RKO (cell line): ENCODE measurements around the gene SPN.
A peak's percentile ranks its signal among the peaks of the same experiment; 100 is the strongest.
"Not testable (repeated sequence)": the region's sequence is repeated elsewhere in the genome, so short reads cannot be mapped to it uniquely, and the experiment has no call there.

Source experiments
- DNase-seq: peaks from one replicate; pipeline ENCODE4 v3.0.0-alpha.2; 2016; ENCODE audit warnings: low spot score

The SPN gene

DNA sequence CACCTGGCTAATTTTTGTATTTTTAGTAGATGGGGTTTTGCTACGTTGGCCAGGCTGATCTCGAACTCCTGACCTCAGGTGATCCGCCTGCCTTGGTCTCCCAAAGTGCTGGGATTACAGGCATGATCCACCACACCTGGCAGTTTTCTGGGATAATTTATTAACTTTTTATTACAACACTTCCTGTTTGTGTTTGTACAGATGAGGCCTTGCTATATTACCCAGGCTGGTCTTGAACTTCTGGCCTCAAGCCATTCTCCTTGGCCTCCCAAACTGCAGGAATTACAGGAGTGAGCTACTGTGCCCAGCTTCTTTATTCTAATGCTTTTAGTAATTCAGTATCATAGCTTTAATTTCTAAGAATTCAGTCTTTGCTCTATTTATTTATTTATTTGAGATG lies 16.1 kb upstream of the SPN start:
- no peak for DNase-seq

DNA sequence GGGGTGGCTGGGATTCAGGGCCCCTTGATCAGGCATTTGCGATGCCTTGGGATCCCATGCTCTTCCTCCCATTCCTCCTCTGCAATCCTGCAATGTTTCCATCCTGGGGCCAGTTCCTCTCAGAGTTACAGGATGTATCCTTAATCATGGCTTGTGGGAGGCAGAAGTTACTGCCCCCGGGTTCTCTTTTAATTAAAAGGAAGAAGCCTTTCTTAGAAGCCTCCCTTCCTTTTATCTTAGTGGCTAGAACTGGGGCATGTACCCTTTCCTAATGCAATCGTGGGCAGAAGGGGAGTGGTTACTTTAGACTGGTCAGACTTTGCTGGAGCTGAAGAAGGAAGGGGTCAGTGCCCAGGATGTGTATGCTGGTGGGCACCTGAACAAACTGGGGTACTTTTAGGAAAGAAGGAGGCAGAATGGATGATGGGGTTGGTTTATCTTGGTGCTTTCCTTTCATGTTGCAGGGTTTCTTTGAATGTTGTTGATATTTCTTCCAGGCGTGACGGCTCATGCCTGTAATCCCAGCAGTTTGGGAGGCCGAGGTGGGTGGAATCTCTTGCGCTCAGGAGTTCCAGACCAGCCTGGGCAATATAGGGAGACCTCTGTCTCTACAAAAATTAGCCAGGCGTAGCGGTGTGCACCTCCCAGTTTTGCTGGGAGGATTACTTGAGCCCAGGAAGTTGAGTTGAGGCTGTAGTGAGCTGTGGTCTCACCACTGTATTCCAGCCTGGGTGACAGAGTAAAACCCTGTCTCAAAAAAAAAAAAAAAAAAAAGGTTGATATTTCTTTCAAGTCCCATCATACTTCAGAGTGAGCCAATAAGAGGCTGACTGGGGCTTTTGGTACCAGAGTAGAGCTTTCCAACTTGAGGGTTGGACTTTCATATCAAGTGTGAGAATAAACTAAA lies 13.2 kb upstream of the SPN start:
- DNase-seq: no peak

DNA sequence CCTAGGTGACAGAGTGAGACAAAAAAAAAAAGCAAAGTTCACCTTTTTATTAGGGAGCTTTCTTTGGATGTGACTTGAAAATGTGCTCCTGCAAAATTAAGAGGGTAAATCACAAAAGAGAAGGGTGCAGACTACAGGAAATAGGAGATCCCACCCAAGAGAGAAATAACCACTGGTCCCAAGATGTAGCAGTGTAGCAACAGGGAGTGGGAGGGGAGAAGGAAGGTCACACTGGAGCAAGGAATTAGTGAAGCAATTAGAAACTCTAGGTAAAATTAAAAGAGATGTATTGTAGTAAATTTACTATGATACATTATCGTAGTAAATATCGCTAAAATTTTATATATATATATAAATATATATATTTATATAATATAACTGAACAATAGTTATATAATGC lies 12.3 kb upstream of the SPN start:
- no peak for DNase-seq

DNA sequence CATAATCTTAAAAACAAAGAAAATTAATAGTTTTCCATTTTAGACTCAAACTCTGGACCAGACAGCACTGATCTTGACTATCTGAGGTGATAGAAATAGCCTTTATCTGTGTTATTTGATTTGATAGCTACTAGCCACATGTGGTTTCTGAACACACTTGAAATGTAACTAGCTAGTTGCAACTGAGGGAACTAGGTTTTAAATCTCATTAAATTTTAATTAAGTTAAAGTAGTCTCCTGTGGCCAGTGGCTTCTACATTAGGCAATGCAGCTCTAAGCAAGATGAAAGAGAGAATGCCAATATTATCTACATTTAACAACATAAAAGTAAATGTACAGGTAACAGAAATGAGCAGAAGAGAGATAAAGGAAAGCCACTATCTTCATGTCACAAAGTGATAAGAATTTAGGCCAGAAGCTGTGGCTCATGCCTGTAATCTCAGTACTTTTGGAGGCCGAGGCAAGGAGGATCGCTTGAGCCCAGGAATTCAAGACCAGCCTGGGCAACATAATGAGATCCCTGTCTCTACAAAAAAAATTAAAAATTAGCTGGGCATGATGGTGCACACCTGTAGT lies 11.2 kb upstream of the SPN start:
- DNase-seq: no peak

DNA sequence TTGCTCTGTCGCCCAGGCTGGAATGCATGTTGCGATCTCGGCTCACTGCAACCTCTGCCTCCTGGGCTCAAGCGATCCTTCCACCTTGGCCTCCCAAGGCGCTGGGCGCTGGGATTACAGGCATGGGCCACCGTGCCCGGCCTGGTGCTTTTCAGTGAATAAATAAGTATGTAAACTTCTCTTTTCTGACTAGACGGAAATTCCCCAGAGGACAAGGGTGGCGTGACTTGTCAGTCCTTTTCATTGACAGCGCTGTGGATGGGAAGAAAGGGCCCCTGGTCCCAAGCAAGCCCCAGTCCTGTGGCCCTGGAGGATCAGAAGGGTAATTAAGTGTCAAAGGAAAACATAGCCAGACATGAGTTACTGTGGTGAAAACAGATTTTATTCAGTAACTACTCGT lies 9.6 kb upstream of the SPN start:
- no peak for DNase-seq

DNA sequence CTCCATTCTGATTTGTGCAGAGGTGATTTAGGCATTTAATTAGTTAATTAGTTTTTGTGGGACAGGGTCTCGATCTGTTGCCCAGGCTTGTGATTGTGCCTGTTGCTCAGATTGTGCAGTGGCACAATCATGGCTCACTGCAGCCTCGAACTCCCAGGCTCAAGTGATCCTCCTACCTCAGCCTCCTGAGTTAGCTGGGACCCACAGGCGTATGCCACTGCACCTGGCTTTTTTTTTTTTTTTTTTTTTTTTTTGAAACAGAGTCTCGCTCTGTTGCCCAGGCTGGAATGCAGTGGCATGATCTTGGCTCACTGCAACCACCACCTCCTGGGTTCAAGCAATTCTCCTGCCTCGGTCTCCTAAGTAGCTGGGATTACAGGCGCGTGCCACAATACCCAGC lies 9.2 kb upstream of the SPN start:
- not testable (repeated sequence) for DNase-seq

DNA sequence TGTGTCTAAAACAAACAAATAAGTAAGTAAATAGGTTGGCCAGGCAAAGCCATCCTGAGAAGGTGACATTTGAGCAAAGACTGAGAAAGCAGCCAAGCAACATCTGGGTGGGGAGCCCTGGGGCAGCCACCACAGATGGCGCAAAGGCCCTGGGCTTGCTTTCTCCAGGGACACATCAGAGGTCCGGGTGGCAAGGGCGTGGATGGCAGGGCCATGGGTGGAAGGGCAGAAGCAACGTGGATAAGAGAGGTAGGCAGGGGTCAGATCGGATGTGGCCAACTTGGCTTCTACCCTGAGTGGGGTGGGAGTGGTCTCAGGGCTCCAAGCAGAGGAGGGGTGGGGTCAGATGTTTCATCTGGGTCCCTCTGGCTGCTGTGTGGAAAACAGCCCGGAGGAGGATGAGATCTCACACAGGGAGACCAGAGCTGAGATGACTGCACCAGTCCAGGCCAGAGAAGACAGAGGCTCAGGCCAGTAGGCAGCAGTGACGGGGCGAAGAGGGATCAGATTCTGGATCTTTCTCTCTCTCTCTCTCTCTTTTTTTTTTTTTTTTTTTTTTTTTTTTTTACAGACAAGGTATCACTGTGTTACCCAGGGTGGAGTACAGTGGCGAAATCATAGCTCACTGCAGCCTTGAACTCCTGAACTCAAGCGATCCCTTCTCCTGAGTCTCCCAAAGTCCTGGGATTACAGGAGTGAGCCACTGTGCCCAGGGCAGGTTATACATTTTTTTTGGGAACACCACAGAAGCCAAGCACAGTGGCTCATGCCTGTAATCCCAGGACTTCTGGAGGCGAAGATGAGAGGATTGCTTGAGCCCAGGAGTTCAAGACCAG lies 6.1 kb upstream of the SPN start:
- DNase-seq: no peak

DNA sequence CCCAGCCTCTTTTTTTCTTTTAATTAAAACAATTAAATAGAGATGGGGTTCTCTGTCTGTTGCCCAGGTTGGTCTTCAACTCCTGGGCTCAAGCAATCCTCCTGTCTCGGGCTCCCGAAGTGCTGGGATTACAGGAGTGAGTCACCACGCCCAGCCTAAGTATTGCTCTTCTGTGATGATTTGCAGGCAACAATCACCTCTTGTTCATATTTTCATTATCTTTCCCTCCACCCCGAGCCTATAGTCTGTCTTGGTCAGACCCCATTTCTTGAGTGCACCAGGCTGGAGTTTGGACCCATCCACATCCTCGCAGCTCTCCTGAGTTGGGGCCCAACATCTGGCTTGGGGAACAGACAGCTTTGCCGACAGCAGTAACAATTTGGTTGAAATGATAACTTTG lies 4.3 kb upstream of the SPN start:
- no peak for DNase-seq

DNA sequence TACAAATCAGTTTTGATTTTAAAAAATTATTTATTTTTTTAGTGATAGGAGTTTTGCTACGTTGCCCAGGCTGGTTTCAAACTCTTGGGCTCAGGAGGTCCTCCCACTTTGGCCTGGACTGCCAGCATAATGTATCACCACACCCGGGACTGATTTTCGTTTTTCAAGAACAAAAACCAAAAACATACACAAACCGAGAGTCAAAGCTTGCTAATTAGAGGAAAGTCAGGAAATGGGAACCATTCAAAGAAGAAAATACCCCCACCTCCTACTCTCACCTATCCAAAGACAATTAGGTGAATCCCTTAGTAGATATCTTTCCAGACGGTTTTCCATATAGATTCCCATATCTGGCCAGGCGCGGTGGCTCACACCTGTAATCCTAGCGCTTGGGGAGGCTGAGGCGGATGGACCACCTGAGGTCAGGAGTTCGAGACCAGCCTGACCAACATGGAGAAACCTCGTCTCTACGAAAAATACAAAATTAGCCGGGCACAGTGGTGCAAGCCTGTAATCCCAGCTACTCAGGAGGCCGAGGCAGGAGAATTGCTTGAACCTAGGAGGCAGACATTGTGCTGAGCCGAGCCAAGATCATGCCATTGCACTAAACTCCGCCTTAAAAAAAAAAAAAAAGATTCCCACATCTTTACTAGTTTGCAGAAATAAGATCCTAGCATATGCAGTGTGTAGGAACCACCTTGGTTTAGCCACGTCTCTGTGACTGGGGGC lies 883 bp upstream of the SPN start:
- no peak for DNase-seq

DNA sequence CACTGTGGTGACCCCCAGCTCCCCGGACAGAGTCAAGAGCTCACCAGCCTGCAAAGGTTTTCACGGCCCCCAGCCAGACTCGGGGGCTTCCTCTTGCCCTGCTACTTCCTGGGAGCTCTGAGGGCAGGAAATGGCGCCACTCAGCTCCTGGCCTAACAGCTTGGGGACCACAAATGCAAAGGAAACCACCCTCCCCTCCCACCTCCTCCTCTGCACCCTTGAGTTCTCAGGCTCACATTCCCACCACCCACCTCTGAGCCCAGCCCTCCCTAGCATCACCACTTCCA lies 375 bp upstream of the SPN start:
- no peak for DNase-seq

DNA sequence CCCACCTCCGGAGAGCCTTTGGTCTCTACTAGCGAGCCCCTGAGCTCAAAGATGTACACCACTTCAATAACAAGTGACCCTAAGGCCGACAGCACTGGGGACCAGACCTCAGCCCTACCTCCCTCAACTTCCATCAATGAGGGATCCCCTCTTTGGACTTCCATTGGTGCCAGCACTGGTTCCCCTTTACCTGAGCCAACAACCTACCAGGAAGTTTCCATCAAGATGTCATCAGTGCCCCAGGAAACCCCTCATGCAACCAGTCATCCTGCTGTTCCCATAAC lies 702 bp downstream of the SPN start:
- DNase-seq: no peak

DNA sequence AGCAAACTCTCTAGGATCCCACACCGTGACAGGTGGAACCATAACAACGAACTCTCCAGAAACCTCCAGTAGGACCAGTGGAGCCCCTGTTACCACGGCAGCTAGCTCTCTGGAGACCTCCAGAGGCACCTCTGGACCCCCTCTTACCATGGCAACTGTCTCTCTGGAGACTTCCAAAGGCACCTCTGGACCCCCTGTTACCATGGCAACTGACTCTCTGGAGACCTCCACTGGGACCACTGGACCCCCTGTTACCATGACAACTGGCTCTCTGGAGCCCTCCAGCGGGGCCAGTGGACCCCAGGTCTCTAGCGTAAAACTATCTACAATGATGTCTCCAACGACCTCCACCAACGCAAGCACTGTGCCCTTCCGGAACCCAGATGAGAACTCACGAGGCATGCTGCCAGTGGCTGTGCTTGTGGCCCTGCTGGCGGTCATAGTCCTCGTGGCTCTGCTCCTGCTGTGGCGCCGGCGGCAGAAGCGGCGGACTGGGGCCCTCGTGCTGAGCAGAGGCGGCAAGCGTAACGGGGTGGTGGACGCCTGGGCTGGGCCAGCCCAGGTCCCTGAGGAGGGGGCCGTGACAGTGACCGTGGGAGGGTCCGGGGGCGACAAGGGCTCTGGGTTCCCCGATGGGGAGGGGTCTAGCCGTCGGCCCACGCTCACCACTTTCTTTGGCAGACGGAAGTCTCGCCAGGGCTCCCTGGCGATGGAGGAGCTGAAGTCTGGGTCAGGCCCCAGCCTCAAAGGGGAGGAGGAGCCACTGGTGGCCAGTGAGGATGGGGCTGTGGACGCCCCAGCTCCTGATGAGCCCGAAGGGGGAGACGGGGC lies 1.3 kb downstream of the SPN start:
- no peak for DNase-seq

DNA sequence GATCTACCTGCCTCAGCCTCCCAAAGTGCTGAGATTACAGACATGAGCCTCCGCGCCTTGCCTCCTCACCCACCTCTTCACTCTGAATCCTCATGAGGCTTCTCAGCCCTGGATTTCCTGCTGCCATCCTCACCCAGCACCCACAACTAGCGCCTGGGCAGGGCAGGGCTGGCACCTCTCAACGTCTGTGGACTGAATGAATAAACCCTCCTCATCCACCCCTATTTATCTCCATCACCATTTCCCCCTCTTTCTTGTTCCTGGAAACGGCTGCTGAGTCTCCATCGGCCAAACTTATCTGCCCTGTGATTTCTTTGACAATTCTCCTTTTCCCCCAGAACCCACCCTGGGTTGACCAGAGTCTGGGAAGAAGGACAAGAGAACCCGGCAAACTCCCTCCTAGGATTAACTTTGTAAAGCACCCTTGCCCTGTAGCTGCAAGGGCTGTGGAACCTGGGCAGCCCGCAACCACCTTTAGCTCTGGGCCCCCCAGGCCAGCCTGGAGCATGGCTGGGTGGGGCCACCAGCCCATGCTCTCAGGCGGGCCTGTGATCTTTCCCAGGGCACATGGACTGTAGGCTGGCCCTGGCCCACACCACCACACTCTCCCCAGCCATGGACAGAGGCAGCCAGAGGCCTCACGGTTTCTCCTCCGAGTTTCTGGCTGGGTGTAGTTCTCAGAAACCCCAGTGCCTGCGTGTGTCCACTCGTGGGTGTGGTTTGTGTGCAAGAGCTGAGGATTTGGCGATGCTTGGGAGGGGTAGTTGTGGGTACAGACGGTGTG lies 2.4 kb downstream of the SPN start:
- no peak for DNase-seq

DNA sequence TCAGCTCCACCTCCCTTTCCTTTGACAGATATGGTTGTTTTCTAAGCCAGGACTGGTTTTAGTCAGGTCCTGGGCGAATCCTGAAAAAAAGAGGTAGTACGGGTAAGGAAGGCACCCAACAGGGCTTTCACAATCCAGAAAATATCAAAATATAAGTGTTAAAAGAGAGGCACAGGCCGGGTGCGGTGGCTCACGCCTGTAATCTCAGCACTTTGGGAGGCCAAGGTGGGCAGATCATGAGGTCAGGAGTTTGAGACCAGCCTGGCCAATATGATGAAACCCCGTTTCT lies 4.2 kb downstream of the SPN start:
- DNase-seq: not testable (repeated sequence)

DNA sequence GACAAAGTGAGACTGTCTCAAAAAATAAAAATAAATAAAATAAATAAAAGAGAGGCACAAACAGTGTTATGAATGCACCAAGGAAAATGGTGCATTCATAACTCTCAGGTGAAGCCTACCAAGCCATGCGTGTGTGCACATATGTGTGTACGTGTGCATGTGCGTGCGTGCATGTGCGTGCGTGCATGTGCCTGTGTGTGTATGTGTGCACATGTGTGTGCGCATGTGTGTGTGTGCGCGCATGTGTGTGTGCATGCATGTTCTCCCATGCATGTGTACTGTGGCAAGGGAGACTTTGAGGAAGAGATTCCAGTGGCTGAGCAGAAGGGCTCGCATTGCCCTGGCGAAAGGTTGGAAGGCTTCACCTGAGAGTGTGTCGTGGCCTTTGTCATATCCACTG lies 4.7 kb downstream of the SPN start:
- no peak for DNase-seq

DNA sequence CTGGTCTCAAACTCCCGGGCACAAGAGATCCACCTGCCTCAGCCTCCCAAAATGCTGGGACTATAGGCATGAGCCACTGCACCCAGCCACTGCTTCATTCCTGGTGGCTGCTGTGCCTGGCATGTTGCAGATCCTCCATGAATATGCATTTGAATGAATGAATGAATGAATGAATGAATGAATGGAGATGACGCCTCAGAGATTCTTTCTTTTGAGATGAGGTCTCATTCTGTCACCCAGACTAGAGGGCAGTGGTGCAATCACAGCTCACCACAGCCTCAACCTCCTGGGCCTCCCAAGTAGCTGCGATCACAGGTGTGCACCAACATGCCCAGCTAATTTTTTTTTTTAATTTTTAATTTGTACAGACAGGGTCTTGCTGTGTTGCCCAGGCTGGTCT lies 5.2 kb downstream of the SPN start:
- no peak for DNase-seq

DNA sequence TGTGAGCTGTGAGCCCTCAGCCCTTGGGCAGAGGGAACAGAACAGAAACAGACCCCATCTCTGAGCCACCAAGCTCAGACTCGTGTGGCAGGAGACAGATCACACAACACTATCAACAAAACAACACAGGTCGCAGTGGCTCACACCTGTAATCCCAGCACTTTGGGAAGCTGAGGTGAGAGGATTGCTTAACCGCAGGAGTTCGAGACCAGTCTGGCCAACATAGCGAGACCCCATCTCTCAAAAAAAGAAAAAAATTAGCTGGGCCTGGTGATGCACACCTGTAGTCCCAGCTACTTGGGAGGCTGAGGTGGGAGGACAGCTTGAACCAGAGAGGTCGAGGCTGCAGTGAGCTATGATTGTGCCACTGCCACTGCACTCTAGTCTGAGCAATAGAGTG lies 10.5 kb downstream of the SPN start:
- no peak for DNase-seq

DNA sequence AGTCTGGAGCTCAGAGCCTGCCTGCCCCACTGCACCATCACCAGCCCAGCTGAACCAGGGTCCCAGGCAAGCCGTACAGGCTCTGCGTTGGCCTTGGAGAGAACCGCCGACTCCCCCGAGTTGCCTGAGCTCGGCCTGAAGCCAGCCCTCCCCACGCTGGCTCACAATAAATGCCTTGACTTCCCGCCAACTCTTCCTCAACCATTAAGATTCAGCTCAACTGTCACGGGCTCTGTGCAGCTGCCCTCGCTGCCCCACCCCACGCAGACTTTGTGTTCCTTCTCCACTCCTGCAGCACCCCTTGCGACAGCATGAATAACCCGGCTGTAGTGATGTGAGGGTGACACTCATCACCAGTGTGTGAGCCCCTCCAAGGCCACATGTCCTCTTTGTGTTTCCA lies 11.1 kb downstream of the SPN start:
- no peak for DNase-seq

DNA sequence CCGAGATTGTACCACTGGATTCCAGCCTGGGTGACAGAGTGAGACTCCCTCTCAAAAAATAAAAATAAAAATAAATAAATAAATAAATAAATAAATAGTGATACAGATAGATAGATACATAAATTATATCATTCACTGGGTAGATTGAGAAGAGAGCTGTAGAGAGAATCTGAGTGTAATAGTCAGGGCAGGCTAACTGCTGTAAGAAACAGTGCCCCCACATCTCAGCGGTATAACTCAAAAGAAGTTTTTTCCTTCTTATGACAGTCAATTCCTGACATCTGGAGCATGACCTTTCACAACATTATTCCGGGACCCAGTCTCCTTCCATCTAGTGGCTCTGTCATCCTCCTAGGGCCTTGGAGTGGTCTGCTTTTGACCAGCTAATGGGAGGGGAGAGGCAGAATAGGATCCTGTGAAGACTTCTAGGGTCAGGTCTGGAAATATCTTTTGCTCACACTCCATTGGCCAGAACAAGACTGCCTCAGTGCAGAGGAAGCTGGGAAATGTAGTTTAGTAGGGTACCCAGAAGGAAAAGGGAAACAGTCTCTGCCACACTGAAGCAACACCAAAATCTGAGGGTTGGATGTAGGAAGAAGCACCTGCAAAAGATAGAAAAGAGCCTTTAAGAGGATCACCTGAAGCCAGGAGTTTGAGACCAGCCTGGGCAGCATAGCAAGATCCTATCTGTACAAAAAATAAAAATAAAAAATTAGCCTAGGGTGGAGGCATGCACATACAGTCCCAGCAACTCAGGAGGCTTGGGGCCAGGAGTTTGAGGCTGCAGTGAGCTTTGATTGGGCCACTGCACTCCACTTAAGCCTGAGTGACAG lies 13.0 kb downstream of the SPN start:
- DNase-seq: peak; percentile 36

DNA sequence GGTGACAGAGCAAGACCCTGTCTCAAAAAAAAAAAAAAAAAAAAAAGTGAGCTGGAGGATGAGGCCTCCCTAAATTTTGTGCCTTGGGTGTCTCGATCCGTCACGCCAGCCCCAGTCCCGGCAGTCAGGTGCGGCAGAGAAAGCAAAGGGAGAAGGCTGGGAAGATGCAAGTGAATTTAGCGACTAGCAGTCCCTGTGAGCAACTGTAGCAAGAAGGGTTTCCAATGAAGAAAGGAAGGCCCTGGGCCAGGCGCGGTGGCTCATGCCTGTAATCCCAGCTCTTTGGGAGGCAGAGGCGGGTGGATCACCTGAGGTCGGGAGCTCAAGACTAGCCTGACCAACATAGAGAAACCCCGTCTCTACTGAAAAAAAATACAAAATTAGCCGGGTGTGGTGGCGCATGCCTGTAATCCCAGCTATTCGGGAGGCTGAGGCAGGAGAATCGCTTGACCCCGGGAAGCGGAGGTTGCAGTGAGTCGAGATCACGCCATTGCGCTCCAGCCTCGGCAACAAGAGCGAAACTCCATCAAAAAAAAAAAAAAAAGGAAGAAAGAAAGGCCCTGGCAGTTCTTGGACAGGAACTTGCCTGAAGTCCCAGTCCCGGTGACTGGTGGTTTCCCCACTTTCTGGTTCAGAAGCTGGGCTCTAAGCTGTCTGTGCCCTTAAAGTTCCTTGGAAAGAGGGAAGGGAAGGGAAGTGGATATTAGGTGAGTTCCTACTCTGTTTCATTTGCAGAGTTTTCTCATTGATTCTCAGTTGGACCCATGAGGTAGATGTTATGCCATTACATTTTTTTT lies 14.1 kb downstream of the SPN start:
- no peak for DNase-seq
